Fibroblast of peridontal ligament (primary cell): ENCODE results near the gene IL7R.

Source experiments
- DNase-seq: peaks from one replicate; pipeline ENCODE4 v3.0.0-alpha.2; 2010; ENCODE audit errors: extremely low read depth

IL7R gene, protein sequence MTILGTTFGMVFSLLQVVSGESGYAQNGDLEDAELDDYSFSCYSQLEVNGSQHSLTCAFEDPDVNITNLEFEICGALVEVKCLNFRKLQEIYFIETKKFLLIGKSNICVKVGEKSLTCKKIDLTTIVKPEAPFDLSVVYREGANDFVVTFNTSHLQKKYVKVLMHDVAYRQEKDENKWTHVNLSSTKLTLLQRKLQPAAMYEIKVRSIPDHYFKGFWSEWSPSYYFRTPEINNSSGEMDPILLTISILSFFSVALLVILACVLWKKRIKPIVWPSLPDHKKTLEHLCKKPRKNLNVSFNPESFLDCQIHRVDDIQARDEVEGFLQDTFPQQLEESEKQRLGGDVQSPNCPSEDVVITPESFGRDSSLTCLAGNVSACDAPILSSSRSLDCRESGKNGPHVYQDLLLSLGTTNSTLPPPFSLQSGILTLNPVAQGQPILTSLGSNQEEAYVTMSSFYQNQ

DNA sequence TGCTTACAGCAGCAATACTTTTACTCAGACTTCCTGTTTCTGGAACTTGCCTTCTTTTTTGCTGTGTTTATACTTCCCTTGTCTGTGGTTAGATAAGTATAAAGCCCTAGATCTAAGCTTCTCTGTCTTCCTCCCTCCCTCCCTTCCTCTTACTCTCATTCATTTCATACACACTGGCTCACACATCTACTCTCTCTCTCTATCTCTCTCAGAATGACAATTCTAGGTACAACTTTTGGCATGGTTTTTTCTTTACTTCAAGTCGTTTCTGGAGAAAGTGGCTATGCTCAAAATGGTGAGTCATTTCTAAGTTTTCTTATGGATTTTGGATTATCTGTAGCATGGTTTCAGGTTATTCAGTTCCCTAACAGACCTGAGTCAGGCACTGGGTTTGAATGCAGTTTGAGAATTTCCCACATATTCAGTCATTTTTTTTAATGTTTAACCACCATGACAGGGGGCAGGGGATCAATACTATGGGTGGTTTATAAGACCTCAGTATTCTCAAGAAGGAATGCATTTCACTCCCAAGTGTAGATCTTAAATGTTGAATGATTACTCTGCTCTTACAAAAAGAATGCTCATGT lies at the start of gene IL7R:
Gene IL7R (plus strand): TSS at position 127 of the 587 bp plus-strand sequence. CDS start 87 bp downstream, at position 214.
- DNase-seq: peak; percentile 59

DNA sequence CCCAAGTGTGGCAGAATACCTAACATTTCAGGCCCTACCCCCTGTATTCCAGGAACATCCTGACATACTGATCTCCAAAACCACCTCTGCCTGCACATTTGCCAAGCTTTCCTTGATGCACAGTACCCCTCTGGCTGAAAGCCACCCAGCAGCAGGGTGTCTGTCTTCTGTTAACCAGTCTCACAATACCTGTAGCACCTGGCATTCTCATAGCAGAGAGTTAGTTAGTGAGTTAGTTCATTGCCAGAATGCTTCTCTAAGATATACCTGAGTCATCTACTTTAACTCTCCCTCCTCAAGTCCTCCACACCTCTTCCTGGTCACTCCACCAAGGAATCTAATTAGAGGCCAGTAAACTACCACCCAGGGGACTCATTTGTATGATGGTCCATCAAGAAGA lies 46.1 kb upstream of the IL7R start:
- no peak for DNase-seq

- no peak for DNase-seq
Observed at GRCh38 chr5:35811108-35811741, 45.5 kb upstream of the IL7R start.

- no peak for DNase-seq
Observed at GRCh38 chr5:35813521-35813920, 43.2 kb upstream of the IL7R start.

DNA sequence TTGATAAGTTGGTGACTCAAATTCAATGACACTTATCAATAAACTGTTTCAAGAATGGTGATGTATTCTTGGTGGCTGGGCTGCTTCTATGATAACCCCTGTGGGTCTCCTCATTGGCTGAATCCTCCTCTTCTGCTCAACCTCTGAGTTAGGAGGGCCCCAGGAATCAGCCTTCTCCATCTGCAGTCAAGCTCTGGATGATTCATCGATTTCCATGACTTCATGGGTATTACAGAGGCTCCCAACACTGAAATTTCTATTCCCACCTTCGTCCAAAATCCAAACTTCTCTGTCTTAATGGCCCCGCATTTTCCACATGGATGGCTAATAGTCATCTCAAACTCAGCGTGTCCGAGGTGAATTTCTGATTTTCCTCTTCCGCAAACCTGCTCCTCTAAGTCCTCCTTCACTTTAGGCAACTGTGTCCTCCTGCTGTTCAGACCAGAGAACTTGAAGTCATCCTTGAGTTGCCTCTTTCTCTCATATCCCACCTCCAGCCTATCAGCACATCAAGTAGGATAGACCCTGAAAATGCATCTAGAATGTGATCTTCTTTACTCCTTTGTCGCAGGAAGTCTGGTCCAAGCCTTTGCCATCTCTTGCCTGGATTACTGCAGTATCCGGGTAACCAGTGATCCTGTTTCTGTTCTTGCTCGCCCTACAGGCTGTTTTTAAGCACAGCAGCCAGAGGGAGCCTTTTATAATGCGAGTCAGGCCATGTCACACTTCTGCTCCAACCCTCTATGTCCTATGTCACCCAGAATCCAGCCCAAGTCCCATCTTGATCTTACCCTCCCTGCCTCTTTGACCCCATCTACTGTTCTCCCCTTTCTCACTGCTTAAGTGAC lies 41.4 kb upstream of the IL7R start:
- DNase-seq: no peak

- no peak for DNase-seq
Observed at GRCh38 chr5:35816881-35817521, 39.7 kb upstream of the IL7R start.

DNA sequence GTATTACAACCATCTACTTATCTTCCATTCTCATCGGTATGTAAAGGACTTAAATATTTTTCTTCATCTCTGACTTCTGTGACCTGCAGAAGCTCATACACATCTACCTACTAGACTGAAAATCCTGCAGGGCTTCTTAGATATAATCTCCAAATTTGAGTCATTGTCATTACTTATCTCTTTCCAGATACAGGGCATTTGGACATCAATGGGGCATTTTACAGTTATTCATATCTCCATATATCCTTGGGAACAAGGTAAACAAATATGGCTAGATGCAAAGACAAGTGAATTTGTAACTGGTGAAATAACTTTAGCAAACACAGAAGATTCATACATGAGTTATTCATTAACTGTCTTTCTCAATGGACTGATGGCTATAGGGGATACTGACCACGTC lies 37.7 kb upstream of the IL7R start:
- no peak for DNase-seq

DNA sequence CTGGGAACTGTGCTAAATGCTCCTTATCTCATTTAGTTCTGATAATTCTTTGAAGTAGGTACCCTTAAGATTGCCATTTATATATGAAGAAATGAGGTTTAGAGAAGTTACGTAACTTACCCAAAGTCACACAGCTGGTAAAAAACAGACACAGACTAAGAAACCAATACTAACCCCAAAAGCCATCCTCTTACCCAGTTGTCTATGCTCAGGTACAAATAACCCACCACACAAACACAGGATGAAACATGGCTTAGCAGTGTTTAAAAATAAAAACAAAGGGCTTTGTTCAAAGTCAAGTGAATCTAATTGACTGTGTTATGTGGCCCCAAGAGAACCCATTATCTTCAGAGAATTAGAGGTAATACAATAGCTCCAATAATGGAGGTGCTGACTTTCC lies 37.0 kb upstream of the IL7R start:
- no peak for DNase-seq

GRCh38 chr5:35820735-35821134 lies 36.0 kb upstream of the IL7R start:
- no peak for DNase-seq

DNA sequence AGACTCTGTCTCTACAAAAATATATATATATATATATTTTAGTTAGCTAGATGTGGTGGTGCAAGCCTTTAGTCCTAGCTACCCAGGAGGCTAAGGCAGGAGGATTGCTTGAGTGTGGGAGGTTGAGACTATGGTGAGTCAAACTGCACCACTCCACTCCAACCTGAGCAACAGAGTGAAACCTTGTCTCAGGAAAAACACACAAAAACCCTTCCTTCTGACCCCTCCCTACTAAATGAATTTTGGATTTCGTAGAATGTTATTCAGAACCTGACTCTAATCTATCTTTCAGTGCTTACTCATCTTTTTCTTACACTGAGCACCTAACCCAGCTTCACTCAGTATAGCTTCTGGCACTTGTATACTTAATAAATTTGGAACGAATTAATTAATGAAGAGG lies 35.2 kb upstream of the IL7R start:
- DNase-seq: no peak

- DNase-seq: no peak
Observed at GRCh38 chr5:35822511-35822910, 34.2 kb upstream of the IL7R start.

- DNase-seq: no peak
Observed at GRCh38 chr5:35823347-35824098, 33.2 kb upstream of the IL7R start.

GRCh38 chr5:35826056-35826455 lies 30.6 kb upstream of the IL7R start:
- no peak for DNase-seq

- no peak for DNase-seq
Observed at GRCh38 chr5:35826554-35826953, 30.1 kb upstream of the IL7R start.

- no peak for DNase-seq
Observed at GRCh38 chr5:35828082-35828598, 28.6 kb upstream of the IL7R start.

DNA sequence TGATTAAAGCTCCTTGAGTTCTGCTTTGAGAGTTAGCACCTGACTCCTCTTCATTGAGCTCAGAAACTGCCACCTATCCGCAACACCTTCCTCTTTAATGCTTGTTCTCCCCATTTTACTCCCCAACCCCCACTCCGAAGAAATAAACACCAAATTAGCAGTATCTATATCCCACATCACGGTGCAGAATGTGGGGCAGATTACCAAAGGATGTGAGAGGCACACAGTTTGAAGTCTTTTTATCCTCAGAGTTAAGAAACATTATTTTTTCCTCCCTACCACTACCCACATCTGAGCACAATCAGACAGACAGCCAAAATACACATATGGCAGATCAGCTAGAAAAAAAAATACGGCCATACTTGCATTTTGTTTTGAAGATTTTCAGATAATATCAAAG lies 26.1 kb upstream of the IL7R start:
- DNase-seq: no peak

DNA sequence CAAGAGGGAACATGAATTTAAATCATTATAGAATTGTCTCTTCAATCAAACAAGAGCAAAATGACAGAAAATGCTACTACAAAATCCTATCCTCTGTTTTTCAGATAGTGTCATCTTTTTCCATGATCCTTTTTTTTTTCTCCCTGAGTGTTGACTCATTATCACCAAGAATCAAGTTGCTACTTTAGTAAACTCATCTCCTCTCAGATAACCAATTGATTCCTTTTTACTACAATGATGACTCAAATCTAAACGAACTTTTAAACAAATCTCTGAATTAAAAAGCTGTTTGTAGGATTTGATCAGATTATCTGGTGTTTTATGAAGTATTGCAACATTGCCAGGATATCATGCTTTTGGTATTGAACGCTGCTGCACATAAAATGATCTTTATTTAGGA lies 23.9 kb upstream of the IL7R start:
- DNase-seq: no peak

DNA sequence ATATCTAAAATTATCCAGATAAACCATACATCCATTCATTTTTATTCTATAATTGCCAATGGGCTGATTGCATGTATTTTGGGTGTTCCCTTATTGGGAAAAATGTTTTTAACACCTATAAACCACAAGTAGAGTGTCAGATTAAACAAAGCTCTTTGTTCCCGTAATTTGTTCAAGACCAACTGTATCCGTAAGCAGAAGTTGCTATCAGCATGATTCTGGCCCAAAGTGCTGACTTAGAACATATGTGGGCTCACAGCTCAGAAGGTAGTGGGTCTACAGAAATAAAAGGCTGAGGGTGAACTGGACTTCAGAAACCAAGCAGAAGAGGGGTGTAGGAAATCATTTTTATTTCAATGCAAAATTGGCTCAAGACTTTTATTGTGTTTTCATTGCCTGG lies 23.5 kb upstream of the IL7R start:
- DNase-seq: no peak

- no peak for DNase-seq
Observed at GRCh38 chr5:35835796-35836742, 20.6 kb upstream of the IL7R start.
